NCI-H345 (cell line): ENCODE measurements around the gene NTM.

Experiments used
- DNase-seq: peaks from one replicate; lab custom pipeline; 2025; lab: John Stamatoyannopoulos, UW

NTM gene

GRCh38 chr11:132075447-132075846, 705.0 kb downstream of the NTM start:
- no peak for DNase-seq

GRCh38 chr11:132077416-132077815, 707.0 kb downstream of the NTM start:
- DNase-seq = no peak

GRCh38 chr11:132078264-132079076, 708.1 kb downstream of the NTM start:
- no peak for DNase-seq

GRCh38 chr11:132080127-132080526, 709.7 kb downstream of the NTM start:
- DNase-seq = no peak

GRCh38 chr11:132082566-132082965, 712.2 kb downstream of the NTM start:
- no peak for DNase-seq

GRCh38 chr11:132084433-132084832, 714.0 kb downstream of the NTM start:
- no peak for DNase-seq

- DNase-seq = no peak
Observed at GRCh38 chr11:132087148-132087547, 716.7 kb downstream of the NTM start.

- no peak for DNase-seq
Observed at GRCh38 chr11:132088551-132088950, 718.1 kb downstream of the NTM start.

- no peak for DNase-seq
Observed at GRCh38 chr11:132093536-132094259, 723.3 kb downstream of the NTM start.

- no peak for DNase-seq
Observed at GRCh38 chr11:132094598-132094997, 724.2 kb downstream of the NTM start.

GRCh38 chr11:132095230-132096131, 725.1 kb downstream of the NTM start:
- DNase-seq = no peak

- DNase-seq = no peak
Observed at GRCh38 chr11:132096132-132096825, 725.9 kb downstream of the NTM start.

GRCh38 chr11:132099692-132100091, 729.3 kb downstream of the NTM start:
- no peak for DNase-seq

- no peak for DNase-seq
Observed at GRCh38 chr11:132100583-132100982, 730.2 kb downstream of the NTM start.

- no peak for DNase-seq
Observed at GRCh38 chr11:132101881-132102280, 731.5 kb downstream of the NTM start.

- DNase-seq = no peak
Observed at GRCh38 chr11:132103021-132103420, 732.6 kb downstream of the NTM start.

- DNase-seq = no peak
Observed at GRCh38 chr11:132106096-132106982, 735.9 kb downstream of the NTM start.

- no peak for DNase-seq
Observed at GRCh38 chr11:132111316-132111715, 740.9 kb downstream of the NTM start.

- no peak for DNase-seq
Observed at GRCh38 chr11:132111838-132112237, 741.4 kb downstream of the NTM start.

- peak; percentile 40 for DNase-seq
Observed at GRCh38 chr11:132112846-132113245, 742.4 kb downstream of the NTM start.

GRCh38 chr11:132114185-132114584, 743.8 kb downstream of the NTM start:
- DNase-seq = peak; percentile 71
